ENCODE measurements around the gene MEST.
"Not testable (repeated sequence)": the region's sequence is repeated elsewhere in the genome, so short reads cannot be mapped to it uniquely, and the experiment has no call there.

Gene MEST

GRCh38 chr7:130486114-130486953 is 5.6 kb upstream of the MEST start:
- no peak for DNase-seq

- no peak for DNase-seq
Observed at GRCh38 chr7:130486954-130487436, 4.9 kb upstream of the MEST start.

- no peak for DNase-seq
Observed at GRCh38 chr7:130488392-130489139, 3.3 kb upstream of the MEST start.

GRCh38 chr7:130489140-130489983 is 2.5 kb upstream of the MEST start:
- no peak for DNase-seq

GRCh38 chr7:130490311-130490791 is 1.5 kb upstream of the MEST start:
- DNase-seq, result no peak

GRCh38 chr7:130490888-130491804 is 739 bp upstream of the MEST start:
- DNase-seq, result no peak

GRCh38 chr7:130492523-130493274 is 814 bp downstream of the MEST start:
- DNase-seq, result no peak

GRCh38 chr7:130493275-130493873 is 1.5 kb downstream of the MEST start:
- no peak for DNase-seq

- DNase-seq, result no peak
Observed at GRCh38 chr7:130494431-130494858, 2.6 kb downstream of the MEST start.

GRCh38 chr7:130500463-130500862 is 8.6 kb downstream of the MEST start:
- no peak for DNase-seq

- DNase-seq, result no peak
Observed at GRCh38 chr7:130500910-130501309, 9.0 kb downstream of the MEST start.

- no peak for DNase-seq
Observed at GRCh38 chr7:130505753-130506152, 13.9 kb downstream of the MEST start.

GRCh38 chr7:130506358-130506757 is 14.5 kb downstream of the MEST start:
- DNase-seq, result no peak

GRCh38 chr7:130512038-130512437 is 20.2 kb downstream of the MEST start:
- DNase-seq, result not testable (repeated sequence)

- DNase-seq, result no peak
Observed at GRCh38 chr7:130513447-130513846, 21.6 kb downstream of the MEST start.

GRCh38 chr7:130515315-130516040 is 23.6 kb downstream of the MEST start:
- no peak for DNase-seq

- no peak for DNase-seq
Observed at GRCh38 chr7:130521258-130521951, 29.5 kb downstream of the MEST start.

- not testable (repeated sequence) for DNase-seq
Observed at GRCh38 chr7:130523519-130524125, 31.7 kb downstream of the MEST start.

- DNase-seq, result no peak
Observed at GRCh38 chr7:130524628-130525027, 32.7 kb downstream of the MEST start.
